NT2/D1 (cell line): Measurements from ENCODE around the gene APC2.

ENCODE experiments used
- SUZ12 ChIP-seq: IDR thresholded peaks from 2 replicates; pipeline ENCODE4 v1.6.1; 2011; ENCODE audit not compliant: insufficient read length, insufficient read depth; ENCODE audit errors: extremely low read depth
- YY1 ChIP-seq: IDR thresholded peaks from 2 replicates; pipeline ENCODE4 v1.6.1; 2011; ENCODE audit not compliant: insufficient read length, insufficient read depth
- ZNF274 ChIP-seq: IDR thresholded peaks from 2 replicates; pipeline ENCODE4 v1.6.1; 2011; ENCODE audit warnings: mild to moderate bottlenecking, low read depth, low read length

- no peak for TF ChIP-seq ZNF274
- TF ChIP-seq YY1: no peak
- TF ChIP-seq SUZ12: no peak
These were observed 22.5 kb downstream of the APC2 start for GRCh38 chr19:1472231-1473084.
